GM08714 (cell line): ENCODE data around the gene COL6A5.
"Not testable (repeated sequence)": the region's sequence is repeated elsewhere in the genome, so short reads cannot be mapped to it uniquely, and the experiment has no call there.

Experiments used
- H3K4me3 ChIP-seq: fragments of 200-500 bp; sonication (Bioruptor generic); 2 replicates; pipeline ENCODE4 v1.5.1; 2014; ENCODE audit warnings: mild to moderate bottlenecking, low read length, inconsistent platforms
- ZNF274 ChIP-seq: IDR thresholded peaks from 2 replicates; pipeline ENCODE4 v1.6.1; 2012; ENCODE audit warnings: mild to moderate bottlenecking, low read depth, low read length

Gene COL6A5

GRCh38 chr3:130377960-130378676, 32.6 kb downstream of the COL6A5 start:
- no peak for TF ChIP-seq ZNF274
- H3K4me3 ChIP-seq: no peak overlapping the region

- no peak for TF ChIP-seq ZNF274
- H3K4me3 ChIP-seq: no peak overlapping the region
These were observed 33.3 kb downstream of the COL6A5 start for GRCh38 chr3:130378677-130379191.

GRCh38 chr3:130379274-130379673, 33.8 kb downstream of the COL6A5 start:
- no peak for TF ChIP-seq ZNF274
- H3K4me3 ChIP-seq: no peak overlapping the region

GRCh38 chr3:130380398-130380797, 34.9 kb downstream of the COL6A5 start:
- TF ChIP-seq ZNF274: no peak
- H3K4me3 ChIP-seq: no peak overlapping the region

GRCh38 chr3:130383424-130383823, 38.0 kb downstream of the COL6A5 start:
- TF ChIP-seq ZNF274: no peak
- no peak overlapping the region for H3K4me3 ChIP-seq

- TF ChIP-seq ZNF274: no peak
- H3K4me3 ChIP-seq: no peak overlapping the region
These were observed 39.1 kb downstream of the COL6A5 start for GRCh38 chr3:130384476-130385025.

GRCh38 chr3:130386604-130387263, 41.3 kb downstream of the COL6A5 start:
- no peak for TF ChIP-seq ZNF274

GRCh38 chr3:130389743-130390478, 44.4 kb downstream of the COL6A5 start:
- TF ChIP-seq ZNF274: no peak
- no peak overlapping the region for H3K4me3 ChIP-seq

More at GRCh38 chr3:130386604-130387263, 41.3 kb downstream of the COL6A5 start:
- H3K4me3 ChIP-seq: no peak overlapping the region

GRCh38 chr3:130392266-130392665, 46.8 kb downstream of the COL6A5 start:
- H3K4me3 ChIP-seq: no peak overlapping the region
- no peak for TF ChIP-seq ZNF274

GRCh38 chr3:130393594-130393993, 48.1 kb downstream of the COL6A5 start:
- H3K4me3 ChIP-seq: no peak overlapping the region
- TF ChIP-seq ZNF274: no peak

- no peak for TF ChIP-seq ZNF274
- H3K4me3 ChIP-seq: no peak overlapping the region
These were observed 49.9 kb downstream of the COL6A5 start for GRCh38 chr3:130395331-130395730.

GRCh38 chr3:130395916-130396315, 50.4 kb downstream of the COL6A5 start:
- H3K4me3 ChIP-seq: no peak overlapping the region
- TF ChIP-seq ZNF274: no peak

GRCh38 chr3:130404401-130404800, 58.9 kb downstream of the COL6A5 start:
- TF ChIP-seq ZNF274: no peak
- H3K4me3 ChIP-seq: no peak overlapping the region

- no peak for TF ChIP-seq ZNF274
- no peak overlapping the region for H3K4me3 ChIP-seq
These were observed 60.5 kb downstream of the COL6A5 start for GRCh38 chr3:130405956-130406355.

GRCh38 chr3:130408253-130408652, 62.8 kb downstream of the COL6A5 start:
- not testable (repeated sequence) for H3K4me3 ChIP-seq
